ENCODE results near the gene CACNA1H.

The CACNA1H gene

DNA sequence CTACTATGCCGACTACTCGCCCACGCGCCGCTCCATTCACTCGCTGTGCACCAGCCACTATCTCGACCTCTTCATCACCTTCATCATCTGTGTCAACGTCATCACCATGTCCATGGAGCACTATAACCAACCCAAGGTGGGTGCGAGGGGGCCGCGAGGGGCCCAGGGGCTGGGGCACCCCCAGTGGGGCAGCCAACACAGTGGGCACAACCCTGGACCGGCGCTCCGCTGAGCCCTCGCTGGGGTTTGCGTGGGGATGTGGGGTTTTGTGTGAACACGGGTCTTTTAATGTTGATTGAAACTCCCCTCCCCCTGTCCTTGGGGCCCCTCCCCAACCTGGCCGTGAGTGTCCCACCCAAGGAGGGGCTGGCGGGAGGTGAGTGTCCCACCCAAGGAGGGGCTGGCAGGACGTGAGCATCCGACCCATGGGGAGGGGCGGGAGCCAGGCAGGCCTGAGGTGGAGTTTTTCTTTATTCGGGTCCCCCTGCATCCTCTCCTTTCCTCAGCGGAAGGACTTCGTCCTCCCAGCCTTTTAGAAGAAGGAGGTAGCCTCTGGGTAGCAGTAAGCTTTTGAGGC, 61.0 kb downstream of the CACNA1H start:
- H3K4me1 ChIP-seq (ENCODE audit: control insufficient read depth, insufficient read depth, low read length), result no peaks in the 10 kb centered on the region
- H3K27me3 ChIP-seq (ENCODE audit: control insufficient read depth, insufficient read depth, low read length), result no peaks in the 10 kb centered on the region
- no peak overlapping the region for H3K4me3 ChIP-seq (ENCODE audit: low read length)
- no peak overlapping the region for H3K4me2 ChIP-seq (ENCODE audit: low read length)
- H3K36me3 ChIP-seq (ENCODE audit: insufficient read depth, low read length), result no peaks in the 10 kb centered on the region
- no peaks in the 10 kb centered on the region for H3K9me3 ChIP-seq (replicated peaks; ENCODE audit: low read length)
- no peak overlapping the region for H3K9ac ChIP-seq (ENCODE audit: low read depth, low read length)

GRCh38 chr16:1214719-1215118, 61.8 kb downstream of the CACNA1H start:
- Histone ChIP-seq H3K9me3 (replicated peaks; ENCODE audit: low read length) (no peaks in the 10 kb centered on the region), H3K9ac (ENCODE audit: low read depth, low read length) (no peak overlapping the region), H3K36me3 (ENCODE audit: insufficient read depth, low read length) (no peaks in the 10 kb centered on the region), H3K4me2 (ENCODE audit: low read length) (no peak overlapping the region), H3K27me3 (ENCODE audit: control insufficient read depth, insufficient read depth, low read length) (no peaks in the 10 kb centered on the region), H3K4me1 (ENCODE audit: control insufficient read depth, insufficient read depth, low read length) (no peaks in the 10 kb centered on the region), H3K4me3 (ENCODE audit: low read length) (no peak overlapping the region)

DNA sequence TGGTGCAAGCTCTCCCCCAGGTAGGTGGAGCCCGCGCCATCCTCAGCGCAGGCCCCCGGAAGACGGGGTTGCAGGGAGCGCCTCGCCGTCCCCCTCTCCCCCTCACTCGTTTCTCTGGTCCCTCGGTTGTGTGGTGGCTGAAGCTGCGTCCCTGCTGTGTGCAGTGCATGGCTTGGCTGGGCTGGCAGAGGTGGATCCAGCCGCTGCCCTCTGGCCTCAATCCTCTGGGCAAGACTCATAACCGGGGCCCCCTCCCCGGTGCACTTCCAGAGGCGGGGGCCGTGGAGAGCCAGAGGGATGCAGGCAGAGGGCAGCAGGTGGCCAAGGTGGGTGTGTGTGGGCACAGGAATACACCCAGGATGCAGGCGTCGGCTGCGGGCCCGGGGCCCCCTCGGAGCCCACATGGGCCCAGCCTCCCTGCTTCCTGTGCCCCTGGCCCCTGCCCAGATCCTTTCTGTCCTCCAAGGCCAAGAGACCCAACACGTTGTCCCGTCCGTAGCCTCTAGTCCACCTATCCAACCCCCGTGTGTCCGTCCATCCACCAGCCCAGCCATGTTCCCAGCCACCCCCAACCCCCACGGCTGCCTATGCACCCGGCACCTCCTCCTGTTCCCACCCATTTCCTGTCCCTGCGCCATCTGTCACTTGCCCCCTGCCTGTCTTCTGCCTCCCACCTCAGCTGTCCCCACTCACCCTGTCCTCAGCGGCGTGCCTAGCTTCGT, 62.8 kb downstream of the CACNA1H start:
- no peaks in the 10 kb centered on the region for H3K36me3 ChIP-seq (ENCODE audit: insufficient read depth, low read length)
- no peaks in the 10 kb centered on the region for H3K9me3 ChIP-seq (replicated peaks; ENCODE audit: low read length)
- H3K4me3 ChIP-seq (ENCODE audit: low read length), result no peak overlapping the region
- no peaks in the 10 kb centered on the region for H3K4me1 ChIP-seq (ENCODE audit: control insufficient read depth, insufficient read depth, low read length)
- H3K27me3 ChIP-seq (ENCODE audit: control insufficient read depth, insufficient read depth, low read length), result no peaks in the 10 kb centered on the region
- H3K9ac ChIP-seq (ENCODE audit: low read depth, low read length), result no peak overlapping the region
- no peak overlapping the region for H3K4me2 ChIP-seq (ENCODE audit: low read length)

DNA sequence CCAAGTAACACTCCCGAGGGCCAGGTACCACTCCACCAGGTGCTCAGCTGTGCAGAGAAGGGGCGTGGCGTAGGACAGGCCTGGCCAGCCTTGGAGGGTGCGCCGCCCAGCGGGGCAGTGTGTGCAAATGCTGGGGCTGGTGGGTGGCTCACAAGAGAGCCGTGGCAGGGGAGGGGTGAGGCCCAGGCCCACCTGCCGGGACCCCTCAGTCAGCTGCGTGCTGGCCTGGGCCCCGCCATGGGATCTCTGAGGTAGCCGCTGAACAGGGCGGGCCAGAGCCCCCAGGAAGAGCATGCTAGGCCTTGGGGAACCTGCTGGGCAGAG, 63.4 kb downstream of the CACNA1H start:
- Histone ChIP-seq H3K4me1 (ENCODE audit: control insufficient read depth, insufficient read depth, low read length) (no peaks in the 10 kb centered on the region), H3K4me2 (ENCODE audit: low read length) (no peak overlapping the region), H3K9ac (ENCODE audit: low read depth, low read length) (no peak overlapping the region), H3K36me3 (ENCODE audit: insufficient read depth, low read length) (no peaks in the 10 kb centered on the region), H3K27me3 (ENCODE audit: control insufficient read depth, insufficient read depth, low read length) (no peaks in the 10 kb centered on the region), H3K4me3 (ENCODE audit: low read length) (no peak overlapping the region), H3K9me3 (replicated peaks; ENCODE audit: low read length) (no peaks in the 10 kb centered on the region)

- Histone ChIP-seq H3K9ac (ENCODE audit: low read depth, low read length) (no peak overlapping the region), H3K27me3 (ENCODE audit: control insufficient read depth, insufficient read depth, low read length) (no peaks in the 10 kb centered on the region), H3K9me3 (replicated peaks; ENCODE audit: low read length) (no peaks in the 10 kb centered on the region), H3K4me3 (ENCODE audit: low read length) (no peak overlapping the region), H3K4me1 (ENCODE audit: control insufficient read depth, insufficient read depth, low read length) (no peaks in the 10 kb centered on the region), H3K36me3 (ENCODE audit: insufficient read depth, low read length) (no peaks in the 10 kb centered on the region), H3K4me2 (ENCODE audit: low read length) (no peak overlapping the region)
These were observed 63.9 kb downstream of the CACNA1H start for GRCh38 chr16:1216681-1217400.

DNA sequence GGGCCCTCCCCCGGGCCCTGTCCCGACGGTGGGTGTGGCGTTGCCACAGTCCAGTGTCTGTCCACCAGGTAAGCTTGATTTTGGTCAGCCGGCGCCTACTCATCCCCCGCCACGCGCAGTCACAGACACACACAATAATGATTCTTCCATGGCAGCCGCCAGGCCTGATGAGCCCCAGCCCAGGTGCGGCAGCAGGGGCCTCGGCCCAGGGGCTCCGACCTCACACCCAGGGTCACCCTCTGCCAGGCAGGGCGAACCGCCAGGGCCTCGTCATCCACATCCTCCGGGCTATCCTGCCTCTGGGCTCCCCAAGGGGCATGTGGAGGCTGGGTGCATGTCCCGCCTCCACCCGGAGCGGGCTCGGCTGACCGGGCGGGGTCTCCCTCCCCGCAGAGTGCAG, 64.6 kb downstream of the CACNA1H start:
- Histone ChIP-seq H3K36me3 (ENCODE audit: insufficient read depth, low read length) (no peaks in the 10 kb centered on the region), H3K27me3 (ENCODE audit: control insufficient read depth, insufficient read depth, low read length) (peaks cover 3% of the 10 kb centered on the region), H3K4me3 (ENCODE audit: low read length) (no peak overlapping the region), H3K4me1 (ENCODE audit: control insufficient read depth, insufficient read depth, low read length) (no peaks in the 10 kb centered on the region), H3K9ac (ENCODE audit: low read depth, low read length) (no peak overlapping the region), H3K4me2 (ENCODE audit: low read length) (no peak overlapping the region), H3K9me3 (replicated peaks; ENCODE audit: low read length) (no peaks in the 10 kb centered on the region)

DNA sequence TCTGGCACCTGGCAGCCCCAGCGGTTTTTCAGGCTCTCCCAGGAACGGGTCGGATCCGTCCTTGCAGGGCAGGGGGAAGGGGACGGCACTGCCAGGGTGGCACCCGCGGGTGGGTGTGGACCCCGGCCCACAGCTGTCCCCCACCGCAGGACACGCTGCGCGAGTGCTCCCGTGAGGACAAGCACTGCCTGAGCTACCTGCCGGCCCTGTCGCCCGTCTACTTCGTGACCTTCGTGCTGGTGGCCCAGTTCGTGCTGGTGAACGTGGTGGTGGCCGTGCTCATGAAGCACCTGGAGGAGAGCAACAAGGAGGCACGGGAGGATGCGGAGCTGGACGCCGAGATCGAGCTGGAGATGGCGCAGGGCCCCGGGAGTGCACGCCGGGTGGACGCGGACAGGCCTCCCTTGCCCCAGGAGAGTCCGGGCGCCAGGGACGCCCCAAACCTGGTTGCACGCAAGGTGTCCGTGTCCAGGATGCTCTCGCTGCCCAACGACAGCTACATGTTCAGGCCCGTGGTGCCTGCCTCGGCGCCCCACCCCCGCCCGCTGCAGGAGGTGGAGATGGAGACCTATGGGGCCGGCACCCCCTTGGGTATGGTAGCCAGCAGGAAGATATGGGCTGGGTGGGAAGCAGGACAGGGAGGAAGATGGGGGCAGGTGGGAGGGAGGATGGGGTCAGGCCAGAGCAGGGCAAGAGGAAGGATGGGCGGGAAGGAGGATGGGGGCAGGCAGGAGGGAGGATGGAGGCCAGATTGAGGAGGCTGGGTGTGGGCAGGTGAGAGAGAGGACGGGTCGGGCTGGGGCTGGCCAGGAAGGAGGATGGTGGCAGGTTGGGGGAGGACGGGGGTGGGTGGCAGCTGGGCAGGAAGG, 65.4 kb downstream of the CACNA1H start:
- H3K36me3 ChIP-seq (ENCODE audit: insufficient read depth, low read length), result no peaks in the 10 kb centered on the region
- H3K9me3 ChIP-seq (replicated peaks; ENCODE audit: low read length), result no peaks in the 10 kb centered on the region
- no peak overlapping the region for H3K4me2 ChIP-seq (ENCODE audit: low read length)
- H3K4me1 ChIP-seq (ENCODE audit: control insufficient read depth, insufficient read depth, low read length), result no peaks in the 10 kb centered on the region
- no peak overlapping the region for H3K4me3 ChIP-seq (ENCODE audit: low read length)
- peaks cover 3% of the 10 kb centered on the region for H3K27me3 ChIP-seq (ENCODE audit: control insufficient read depth, insufficient read depth, low read length)
- H3K9ac ChIP-seq (ENCODE audit: low read depth, low read length), result no peak overlapping the region

- Histone ChIP-seq H3K4me1 (ENCODE audit: control insufficient read depth, insufficient read depth, low read length) (no peaks in the 10 kb centered on the region), H3K4me3 (ENCODE audit: low read length) (no peak overlapping the region), H3K36me3 (ENCODE audit: insufficient read depth, low read length) (no peaks in the 10 kb centered on the region), H3K27me3 (ENCODE audit: control insufficient read depth, insufficient read depth, low read length) (peaks cover 6% of the 10 kb centered on the region), H3K9me3 (replicated peaks; ENCODE audit: low read length) (no peaks in the 10 kb centered on the region), H3K9ac (ENCODE audit: low read depth, low read length) (no peak overlapping the region), H3K4me2 (ENCODE audit: low read length) (no peak overlapping the region)
These were observed 66.2 kb downstream of the CACNA1H start for GRCh38 chr16:1218930-1219611.

DNA sequence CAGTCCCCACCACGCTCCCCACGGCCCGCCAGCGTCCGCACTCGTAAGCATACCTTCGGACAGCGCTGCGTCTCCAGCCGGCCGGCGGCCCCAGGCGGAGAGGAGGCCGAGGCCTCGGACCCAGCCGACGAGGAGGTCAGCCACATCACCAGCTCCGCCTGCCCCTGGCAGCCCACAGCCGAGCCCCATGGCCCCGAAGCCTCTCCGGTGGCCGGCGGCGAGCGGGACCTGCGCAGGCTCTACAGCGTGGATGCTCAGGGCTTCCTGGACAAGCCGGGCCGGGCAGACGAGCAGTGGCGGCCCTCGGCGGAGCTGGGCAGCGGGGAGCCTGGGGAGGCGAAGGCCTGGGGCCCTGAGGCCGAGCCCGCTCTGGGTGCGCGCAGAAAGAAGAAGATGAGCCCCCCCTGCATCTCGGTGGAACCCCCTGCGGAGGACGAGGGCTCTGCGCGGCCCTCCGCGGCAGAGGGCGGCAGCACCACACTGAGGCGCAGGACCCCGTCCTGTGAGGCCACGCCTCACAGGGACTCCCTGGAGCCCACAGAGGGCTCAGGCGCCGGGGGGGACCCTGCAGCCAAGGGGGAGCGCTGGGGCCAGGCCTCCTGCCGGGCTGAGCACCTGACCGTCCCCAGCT, 67.3 kb downstream of the CACNA1H start:
- peaks cover 6% of the 10 kb centered on the region for H3K27me3 ChIP-seq (ENCODE audit: control insufficient read depth, insufficient read depth, low read length)

DNA sequence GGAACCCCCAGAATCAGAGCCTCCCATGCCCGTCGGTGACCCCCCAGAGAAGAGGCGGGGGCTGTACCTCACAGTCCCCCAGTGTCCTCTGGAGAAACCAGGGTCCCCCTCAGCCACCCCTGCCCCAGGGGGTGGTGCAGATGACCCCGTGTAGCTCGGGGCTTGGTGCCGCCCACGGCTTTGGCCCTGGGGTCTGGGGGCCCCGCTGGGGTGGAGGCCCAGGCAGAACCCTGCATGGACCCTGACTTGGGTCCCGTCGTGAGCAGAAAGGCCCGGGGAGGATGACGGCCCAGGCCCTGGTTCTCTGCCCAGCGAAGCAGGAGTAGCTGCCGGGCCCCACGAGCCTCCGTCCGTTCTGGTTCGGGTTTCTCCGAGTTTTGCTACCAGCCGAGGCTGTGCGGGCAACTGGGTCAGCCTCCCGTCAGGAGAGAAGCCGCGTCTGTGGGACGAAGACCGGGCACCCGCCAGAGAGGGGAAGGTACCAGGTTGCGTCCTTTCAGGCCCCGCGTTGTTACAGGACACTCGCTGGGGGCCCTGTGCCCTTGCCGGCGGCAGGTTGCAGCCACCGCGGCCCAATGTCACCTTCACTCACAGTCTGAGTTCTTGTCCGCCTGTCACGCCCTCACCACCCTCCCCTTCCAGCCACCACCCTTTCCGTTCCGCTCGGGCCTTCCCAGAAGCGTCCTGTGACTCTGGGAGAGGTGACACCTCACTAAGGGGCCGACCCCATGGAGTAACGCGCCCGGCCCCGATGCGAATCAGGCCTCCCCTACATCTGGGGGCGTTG, 68.1 kb downstream of the CACNA1H start:
- H3K9me3 ChIP-seq (replicated peaks; ENCODE audit: low read length), result no peaks in the 10 kb centered on the region
- H3K4me3 ChIP-seq (ENCODE audit: low read length), result no peak overlapping the region
- peaks cover 6% of the 10 kb centered on the region for H3K27me3 ChIP-seq (ENCODE audit: control insufficient read depth, insufficient read depth, low read length)
- no peaks in the 10 kb centered on the region for H3K36me3 ChIP-seq (ENCODE audit: insufficient read depth, low read length)
- H3K4me2 ChIP-seq (ENCODE audit: low read length), result no peak overlapping the region
- no peaks in the 10 kb centered on the region for H3K4me1 ChIP-seq (ENCODE audit: control insufficient read depth, insufficient read depth, low read length)
- no peak overlapping the region for H3K9ac ChIP-seq (ENCODE audit: low read depth, low read length)

More for the DNA sequence above, 67.3 kb downstream of the CACNA1H start:
- no peaks in the 10 kb centered on the region for H3K36me3 ChIP-seq (ENCODE audit: insufficient read depth, low read length)
- no peak overlapping the region for H3K9ac ChIP-seq (ENCODE audit: low read depth, low read length)
- no peaks in the 10 kb centered on the region for H3K4me1 ChIP-seq (ENCODE audit: control insufficient read depth, insufficient read depth, low read length)
- H3K9me3 ChIP-seq (replicated peaks; ENCODE audit: low read length), result no peaks in the 10 kb centered on the region
- no peak overlapping the region for H3K4me2 ChIP-seq (ENCODE audit: low read length)
- no peak overlapping the region for H3K4me3 ChIP-seq (ENCODE audit: low read length)
